Measurements from ENCODE around the gene ATP6V1A.

Gene ATP6V1A

DNA sequence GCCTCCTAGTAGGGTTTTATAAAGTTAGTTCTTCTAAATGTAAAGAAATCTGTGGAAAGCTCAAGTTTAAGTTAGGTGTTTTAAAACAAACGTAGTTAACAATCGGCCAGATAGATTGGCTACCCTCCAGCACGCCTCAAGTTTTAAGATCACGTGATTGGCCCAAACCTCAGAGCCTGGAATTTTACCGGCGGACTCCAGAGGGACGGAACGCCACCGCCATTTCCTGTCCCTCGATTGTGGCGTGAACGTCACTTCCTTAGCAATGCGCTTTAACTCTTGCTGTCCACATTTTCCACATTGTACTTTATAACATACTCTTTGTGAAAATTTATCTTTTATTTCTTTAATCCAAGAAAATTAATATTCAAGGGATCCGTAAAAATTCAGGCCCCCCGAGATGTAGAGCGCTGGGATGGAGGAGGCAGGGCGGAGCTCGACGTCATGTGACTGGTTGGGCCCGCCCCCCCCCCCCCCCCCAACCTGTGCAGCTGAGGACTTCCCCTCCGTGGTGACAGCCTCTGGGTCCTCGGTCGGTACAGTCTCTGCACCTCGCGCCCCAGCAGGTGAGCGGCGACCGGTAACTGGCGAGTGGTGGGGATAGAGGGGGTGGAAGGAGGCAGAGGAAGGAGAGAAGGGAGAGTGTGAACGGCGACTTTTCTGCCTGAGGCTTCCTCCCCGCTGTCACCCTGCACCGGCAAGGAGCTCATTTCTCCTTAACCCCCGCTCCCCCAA, at the start of gene ATP6V1A:
TSS of gene ATP6V1A (plus strand) at position 488 of the 735 bp plus-strand sequence. CDS start 31,719 bp downstream, outside the sequence.
- Histone ChIP-seq H4K20me1 (ENCODE audit: low read depth, low read length) (peaks cover 25% of the 10 kb centered on the region), H3K36me3 (ENCODE audit: low read length) (peaks cover 6% of the 10 kb centered on the region), H3K9me2 (replicated peaks; ENCODE audit: insufficient read depth, low read length) (no peaks in the 10 kb centered on the region), H3K4me2 (ENCODE audit: low read depth, low read length, poor library complexity, severe bottlenecking) (peak within 1 kb of the TSS; percentile 92), H3F3A (ENCODE audit: insufficient read depth) (peaks cover 36% of the 10 kb centered on the region), H3K4me3 (ENCODE audit: insufficient read depth, low read length, poor library complexity, severe bottlenecking) (peak within 1 kb of the TSS; percentile 97), H3K9ac (ENCODE audit: low read length) (peak within 1 kb of the TSS; percentile 99), H3K9me3 (ENCODE audit: insufficient read depth, low read length) (no peaks in the 10 kb centered on the region), H3K27me3 (ENCODE audit: low read length) (no peaks in the 10 kb centered on the region), H3K79me2 (ENCODE audit: insufficient read depth, low read length) (peaks cover 80% of the 10 kb centered on the region), H3K27ac (ENCODE audit: low read depth, low read length) (peak within 1 kb of the TSS; percentile 93), H2AFZ (ENCODE audit: low read depth, low read length, severe bottlenecking) (peak within 1 kb of the TSS; percentile 74)
- TF ChIP-seq, protein P1, sequence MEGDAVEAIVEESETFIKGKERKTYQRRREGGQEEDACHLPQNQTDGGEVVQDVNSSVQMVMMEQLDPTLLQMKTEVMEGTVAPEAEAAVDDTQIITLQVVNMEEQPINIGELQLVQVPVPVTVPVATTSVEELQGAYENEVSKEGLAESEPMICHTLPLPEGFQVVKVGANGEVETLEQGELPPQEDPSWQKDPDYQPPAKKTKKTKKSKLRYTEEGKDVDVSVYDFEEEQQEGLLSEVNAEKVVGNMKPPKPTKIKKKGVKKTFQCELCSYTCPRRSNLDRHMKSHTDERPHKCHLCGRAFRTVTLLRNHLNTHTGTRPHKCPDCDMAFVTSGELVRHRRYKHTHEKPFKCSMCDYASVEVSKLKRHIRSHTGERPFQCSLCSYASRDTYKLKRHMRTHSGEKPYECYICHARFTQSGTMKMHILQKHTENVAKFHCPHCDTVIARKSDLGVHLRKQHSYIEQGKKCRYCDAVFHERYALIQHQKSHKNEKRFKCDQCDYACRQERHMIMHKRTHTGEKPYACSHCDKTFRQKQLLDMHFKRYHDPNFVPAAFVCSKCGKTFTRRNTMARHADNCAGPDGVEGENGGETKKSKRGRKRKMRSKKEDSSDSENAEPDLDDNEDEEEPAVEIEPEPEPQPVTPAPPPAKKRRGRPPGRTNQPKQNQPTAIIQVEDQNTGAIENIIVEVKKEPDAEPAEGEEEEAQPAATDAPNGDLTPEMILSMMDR (IDR thresholded peaks at IDR 0.05; ENCODE audit: insufficient read depth, low read length, poor library complexity, severe bottlenecking) = no peak
- TF ChIP-seq EZH2phosphoT487 (conservative IDR thresholded peaks at IDR 0.05; ENCODE audit: low read length) = no peak

DNA sequence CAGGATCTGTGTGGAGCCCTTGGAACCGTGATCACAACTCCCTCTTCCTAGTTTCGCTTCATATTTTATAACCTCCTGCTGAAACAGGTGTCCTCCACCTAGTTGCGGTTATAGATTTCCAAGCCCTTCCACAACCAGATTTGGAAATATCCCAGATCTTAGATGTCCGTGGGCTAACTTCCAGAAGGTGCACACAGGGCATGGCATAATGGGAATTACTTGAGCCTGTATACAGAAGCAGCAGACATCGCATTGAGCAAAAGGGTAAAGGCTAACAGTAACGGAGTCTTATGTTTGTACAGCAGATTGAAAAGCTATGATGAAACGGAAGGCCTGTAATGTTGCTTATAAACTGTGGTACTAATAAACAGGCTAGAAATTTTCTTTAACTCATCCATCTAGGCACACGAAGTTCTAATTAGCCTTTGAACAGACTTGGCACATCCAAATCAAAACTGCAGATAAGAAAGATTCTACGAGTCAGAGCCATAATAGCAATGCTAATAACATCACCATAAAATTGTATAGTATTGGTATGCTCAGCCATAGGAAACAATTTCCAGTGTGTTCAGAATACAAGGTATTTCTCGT, 49.2 kb upstream of the ATP6V1A start:
- H3K9me2 ChIP-seq (replicated peaks; ENCODE audit: insufficient read depth, low read length) = no peaks in the 10 kb centered on the region
- peak overlapping the region; percentile 95 for H3K4me2 ChIP-seq (ENCODE audit: low read depth, low read length, poor library complexity, severe bottlenecking)
- peak overlapping the region; percentile 91 for H2AFZ ChIP-seq (ENCODE audit: low read depth, low read length, severe bottlenecking)
- peak overlapping the region; percentile 82 for H3K4me3 ChIP-seq (ENCODE audit: insufficient read depth, low read length, poor library complexity, severe bottlenecking)
- H3K9ac ChIP-seq (ENCODE audit: low read length) = peak overlapping the region; percentile 78
- peak overlapping the region; percentile 57 for H3K27ac ChIP-seq (ENCODE audit: low read depth, low read length)
- H3F3A ChIP-seq (ENCODE audit: insufficient read depth) = no peaks in the 10 kb centered on the region
- no peaks in the 10 kb centered on the region for H3K9me3 ChIP-seq (ENCODE audit: insufficient read depth, low read length)
- peaks cover 14% of the 10 kb centered on the region; the same call in 1 of the 2 replicates for H3K79me2 ChIP-seq (ENCODE audit: insufficient read depth, low read length)
- H3K36me3 ChIP-seq (ENCODE audit: low read length) = no peaks in the 10 kb centered on the region
- TF ChIP-seq, protein P1 (IDR thresholded peaks at IDR 0.05; ENCODE audit: insufficient read depth, low read length, poor library complexity, severe bottlenecking) = no peak
- TF ChIP-seq EZH2phosphoT487 (conservative IDR thresholded peaks at IDR 0.05; ENCODE audit: low read length) = no peak
- H4K20me1 ChIP-seq (ENCODE audit: low read depth, low read length) = no peaks in the 10 kb centered on the region
- no peaks in the 10 kb centered on the region for H3K27me3 ChIP-seq (ENCODE audit: low read length)

DNA sequence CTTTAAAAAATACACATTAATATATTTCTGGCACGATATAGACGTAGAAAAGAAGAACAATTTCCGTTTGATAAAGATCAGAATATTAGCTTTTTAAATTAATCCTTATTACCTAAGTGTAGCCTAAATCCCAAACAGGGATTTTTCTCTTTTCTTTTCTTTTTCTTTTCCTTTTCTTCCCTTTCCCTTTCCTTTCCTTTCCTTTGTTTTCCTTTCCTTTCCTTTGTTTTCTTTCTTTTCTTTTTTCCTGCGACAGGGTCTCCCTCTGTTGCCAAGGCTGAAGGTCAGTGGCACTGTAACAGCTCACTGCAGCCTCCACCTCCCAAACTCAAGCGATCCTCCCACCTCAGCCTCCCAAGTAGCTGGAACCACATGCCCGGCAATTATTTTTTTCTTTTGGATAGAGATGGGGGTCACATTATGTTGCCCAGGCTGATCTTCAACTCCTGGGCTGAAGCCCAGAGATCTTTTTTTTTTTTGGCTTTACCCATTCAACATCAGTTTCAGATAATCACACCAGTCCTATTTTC, 48.6 kb upstream of the ATP6V1A start:
- Histone ChIP-seq H3K9me2 (replicated peaks; ENCODE audit: insufficient read depth, low read length) (no peaks in the 10 kb centered on the region), H3K9ac (ENCODE audit: low read length) (no peak overlapping the region; the same call in 1 of the 2 replicates), H4K20me1 (ENCODE audit: low read depth, low read length) (no peaks in the 10 kb centered on the region), H3K27ac (ENCODE audit: low read depth, low read length) (no peak overlapping the region), H3K79me2 (ENCODE audit: insufficient read depth, low read length) (peaks cover 10% of the 10 kb centered on the region; the same call in 1 of the 2 replicates), H3K4me2 (ENCODE audit: low read depth, low read length, poor library complexity, severe bottlenecking) (peak overlapping the region; percentile 95), H3K9me3 (ENCODE audit: insufficient read depth, low read length) (no peaks in the 10 kb centered on the region), H3K36me3 (ENCODE audit: low read length) (no peaks in the 10 kb centered on the region), H3K27me3 (ENCODE audit: low read length) (no peaks in the 10 kb centered on the region), H3F3A (ENCODE audit: insufficient read depth) (no peaks in the 10 kb centered on the region), H3K4me3 (ENCODE audit: insufficient read depth, low read length, poor library complexity, severe bottlenecking) (no peak overlapping the region), H2AFZ (ENCODE audit: low read depth, low read length, severe bottlenecking) (no peak overlapping the region)
- no peak for TF ChIP-seq EZH2phosphoT487 (conservative IDR thresholded peaks at IDR 0.05; ENCODE audit: low read length)
- TF ChIP-seq, protein P1 (IDR thresholded peaks at IDR 0.05; ENCODE audit: insufficient read depth, low read length, poor library complexity, severe bottlenecking) = no peak
